OCI-LY3 (cell line): Measurements from ENCODE around the gene CARD6.
"Not testable (repeated sequence)": the region's sequence is repeated elsewhere in the genome, so short reads cannot be mapped to it uniquely, and the experiment has no call there.

Source experiments
- H2AFZ ChIP-seq: fragments of 200-600, 300-600 bp; shearing (Covaris generic); 2 replicates; pipeline ENCODE4 v1.6.0; 2014; ENCODE audit warnings: antibody characterized with exemption, low read depth, low read length
- H3K27ac ChIP-seq: fragments of 200-600, 300-600 bp; sonication (generic); 2 replicates; pipeline ENCODE4 v1.5.1; 2014; ENCODE audit warnings: mild to moderate bottlenecking, low read length, moderate library complexity, mixed read lengths
- H3K27me3 ChIP-seq: fragments of 200-600, 300-600 bp; sonication (generic); 2 replicates; pipeline ENCODE4 v1.6.1; 2014; ENCODE audit warnings: low read depth, low read length, mixed read lengths
- H3K36me3 ChIP-seq: fragments of 200-600, 300-600 bp; sonication (generic); replicated peaks from 2 replicates; pipeline ENCODE3; 2014; ENCODE audit warnings: low read depth, low read length, mixed read lengths
- H3K4me1 ChIP-seq: fragments of 300-600, 200-600 bp; sonication (generic); 2 replicates; pipeline ENCODE4 v1.6.1; 2014; ENCODE audit warnings: low read length, mixed read lengths
- H3K4me2 ChIP-seq: fragments of 200-600, 300-600 bp; sonication (generic); 2 replicates; pipeline ENCODE4 v1.6.1; 2014; ENCODE audit warnings: low read length, mixed read lengths
- H3K4me3 ChIP-seq: fragments of 300-600, 200-600 bp; sonication (generic); 2 replicates; pipeline ENCODE4 v1.5.1; 2014; ENCODE audit warnings: antibody characterized with exemption, mild to moderate bottlenecking, low read length, moderate library complexity
- H3K79me2 ChIP-seq: fragments of 300-600, 200-600 bp; shearing (Covaris generic); 2 replicates; pipeline ENCODE4 v1.6.1; 2014; ENCODE audit warnings: mild to moderate bottlenecking, low read length, mixed read lengths
- H3K9ac ChIP-seq: fragments of 300-600, 200-600 bp; shearing (Covaris generic); 2 replicates; pipeline ENCODE4 v1.6.0; 2014; ENCODE audit warnings: mild to moderate bottlenecking, low read length, moderate library complexity
- H3K9me3 ChIP-seq: fragments of 200-600, 300-600 bp; shearing (Covaris generic); 2 replicates; pipeline ENCODE4 v1.6.1; 2014; ENCODE audit warnings: low read length, mixed read lengths; ENCODE audit not compliant: insufficient read depth
- H4K20me1 ChIP-seq: fragments of 200-600, 300-600 bp; sonication (generic); 2 replicates; pipeline ENCODE4 v1.6.1; 2016; ENCODE audit warnings: low read length, mixed read lengths; ENCODE audit not compliant: insufficient read depth
- EZH2phosphoT487 ChIP-seq: fragments of 200-600 bp; shearing (Covaris generic); IDR thresholded peaks from 2 replicates; pipeline ENCODE4 v1.6.1; 2018; ENCODE audit warnings: antibody characterized with exemption, mixed run types, low read depth
- TF ChIP-seq, protein P1 (sequence below): fragments of 200-600, 300-600 bp; sonication (generic); IDR thresholded peaks from 2 replicates; pipeline ENCODE4 v1.5.1; 2014; ENCODE audit warnings: antibody characterized with exemption, low read length, low read depth

CARD6 gene

DNA sequence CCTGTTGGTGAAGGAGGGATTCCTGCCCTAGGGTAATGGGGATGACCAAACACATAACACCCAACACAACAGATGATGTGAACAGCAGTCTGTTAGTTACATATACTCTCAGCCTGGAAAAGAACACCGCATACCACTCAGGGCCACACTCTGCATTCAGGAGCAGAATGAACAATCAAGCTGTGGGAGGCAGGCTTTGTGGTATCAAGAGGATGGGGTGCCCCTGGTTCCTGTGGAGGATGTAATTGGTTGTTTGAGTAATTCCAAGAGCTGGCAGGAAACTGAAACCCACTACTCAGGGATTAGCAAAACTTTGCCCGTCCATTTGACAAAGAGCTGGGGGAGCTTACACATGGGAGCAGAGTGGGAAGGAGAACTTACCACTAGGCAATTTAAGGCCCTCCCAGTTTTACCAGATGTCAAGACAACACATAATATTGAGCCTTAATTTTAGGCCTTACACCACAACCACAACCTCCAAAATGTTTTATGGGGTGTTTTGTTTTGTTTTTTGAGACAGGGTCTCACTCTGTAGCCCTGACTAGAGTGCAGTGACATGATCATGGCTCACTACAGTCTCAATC is 27.4 kb upstream of the CARD6 start:
- Histone ChIP-seq H3K4me1 (no peaks in the 10 kb centered on the region), H2AFZ (no peak overlapping the region)

DNA sequence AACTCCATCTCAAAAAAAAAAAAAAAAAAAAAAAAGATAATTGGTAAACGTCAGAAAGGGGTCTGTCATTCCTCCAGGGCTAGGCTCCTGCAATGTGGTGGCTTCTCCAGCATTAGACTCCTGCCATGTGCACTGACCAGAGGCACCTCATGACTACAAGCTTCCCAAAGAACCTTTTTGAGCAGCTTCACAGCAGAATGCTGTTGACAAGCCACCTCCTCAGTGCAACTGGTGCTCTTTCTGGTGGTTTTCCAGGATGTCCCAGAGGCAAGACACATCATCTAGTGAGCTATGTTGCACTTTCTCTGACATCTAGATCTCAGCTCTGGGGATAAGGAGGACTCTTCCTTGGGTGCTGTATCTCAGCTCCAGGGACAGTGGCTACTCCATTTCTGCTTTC is 17.7 kb upstream of the CARD6 start:
- H3K9me3 ChIP-seq, result no peaks in the 10 kb centered on the region
- H3K4me3 ChIP-seq, result no peak overlapping the region
- no peak overlapping the region for H2AFZ ChIP-seq
- H4K20me1 ChIP-seq, result peaks cover 26% of the 10 kb centered on the region
- TF ChIP-seq, protein P1, sequence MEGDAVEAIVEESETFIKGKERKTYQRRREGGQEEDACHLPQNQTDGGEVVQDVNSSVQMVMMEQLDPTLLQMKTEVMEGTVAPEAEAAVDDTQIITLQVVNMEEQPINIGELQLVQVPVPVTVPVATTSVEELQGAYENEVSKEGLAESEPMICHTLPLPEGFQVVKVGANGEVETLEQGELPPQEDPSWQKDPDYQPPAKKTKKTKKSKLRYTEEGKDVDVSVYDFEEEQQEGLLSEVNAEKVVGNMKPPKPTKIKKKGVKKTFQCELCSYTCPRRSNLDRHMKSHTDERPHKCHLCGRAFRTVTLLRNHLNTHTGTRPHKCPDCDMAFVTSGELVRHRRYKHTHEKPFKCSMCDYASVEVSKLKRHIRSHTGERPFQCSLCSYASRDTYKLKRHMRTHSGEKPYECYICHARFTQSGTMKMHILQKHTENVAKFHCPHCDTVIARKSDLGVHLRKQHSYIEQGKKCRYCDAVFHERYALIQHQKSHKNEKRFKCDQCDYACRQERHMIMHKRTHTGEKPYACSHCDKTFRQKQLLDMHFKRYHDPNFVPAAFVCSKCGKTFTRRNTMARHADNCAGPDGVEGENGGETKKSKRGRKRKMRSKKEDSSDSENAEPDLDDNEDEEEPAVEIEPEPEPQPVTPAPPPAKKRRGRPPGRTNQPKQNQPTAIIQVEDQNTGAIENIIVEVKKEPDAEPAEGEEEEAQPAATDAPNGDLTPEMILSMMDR, result no peak
- no peak for TF ChIP-seq EZH2phosphoT487
- no peak overlapping the region for H3K27ac ChIP-seq
- H3K4me2 ChIP-seq, result no peak overlapping the region
- H3K27me3 ChIP-seq, result no peaks in the 10 kb centered on the region
- H3K9ac ChIP-seq, result no peak overlapping the region
- no peaks in the 10 kb centered on the region for H3K4me1 ChIP-seq
- 0 out of 2 replicates have a peak, but pooled peaks cover under 1% of the 10 kb centered on the region for H3K79me2 ChIP-seq
- H3K36me3 ChIP-seq, result peaks cover 25% of the 10 kb centered on the region

More for the DNA sequence above, 27.4 kb upstream of the CARD6 start:
- no peaks in the 10 kb centered on the region for H3K36me3 ChIP-seq
- no peak overlapping the region for H3K27ac ChIP-seq
- H3K79me2 ChIP-seq, result no peaks in the 10 kb centered on the region
- no peaks in the 10 kb centered on the region for H4K20me1 ChIP-seq
- H3K9me3 ChIP-seq, result no peaks in the 10 kb centered on the region
- TF ChIP-seq, protein P1, result no peak
- TF ChIP-seq EZH2phosphoT487, result no peak
- no peak overlapping the region for H3K4me2 ChIP-seq
- no peak overlapping the region for H3K9ac ChIP-seq
- H3K4me3 ChIP-seq, result no peak overlapping the region
- H3K27me3 ChIP-seq, result no peaks in the 10 kb centered on the region

DNA sequence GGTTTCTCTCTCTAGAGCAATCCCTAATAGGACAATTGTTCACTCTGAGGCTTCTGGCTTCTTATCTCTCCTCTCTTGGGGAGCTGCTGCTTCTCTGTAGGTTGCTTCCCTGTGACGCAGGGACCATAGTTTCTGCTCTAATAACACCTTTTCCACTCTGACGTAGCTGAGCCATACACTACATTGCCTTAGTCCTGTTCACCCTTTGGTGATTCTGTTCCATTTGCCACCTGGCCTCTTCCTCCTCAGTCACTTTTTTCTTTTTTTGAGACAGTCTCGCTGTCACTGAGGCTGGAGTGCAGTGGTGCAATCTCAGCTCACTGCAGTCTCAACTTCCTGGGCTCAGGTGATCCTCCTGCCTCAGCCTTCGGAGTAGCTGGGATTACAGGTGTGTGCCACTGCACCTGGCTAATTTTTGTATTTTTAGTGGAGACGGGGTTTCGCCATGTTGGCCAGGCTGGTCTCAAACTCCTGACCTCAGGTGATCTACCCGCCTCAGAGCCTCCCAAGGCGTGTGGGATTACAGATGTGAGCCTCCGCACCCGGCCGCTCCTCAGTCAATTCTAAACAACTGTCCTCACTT is 15.6 kb upstream of the CARD6 start:
- peaks cover 41% of the 10 kb centered on the region for H3K36me3 ChIP-seq

DNA sequence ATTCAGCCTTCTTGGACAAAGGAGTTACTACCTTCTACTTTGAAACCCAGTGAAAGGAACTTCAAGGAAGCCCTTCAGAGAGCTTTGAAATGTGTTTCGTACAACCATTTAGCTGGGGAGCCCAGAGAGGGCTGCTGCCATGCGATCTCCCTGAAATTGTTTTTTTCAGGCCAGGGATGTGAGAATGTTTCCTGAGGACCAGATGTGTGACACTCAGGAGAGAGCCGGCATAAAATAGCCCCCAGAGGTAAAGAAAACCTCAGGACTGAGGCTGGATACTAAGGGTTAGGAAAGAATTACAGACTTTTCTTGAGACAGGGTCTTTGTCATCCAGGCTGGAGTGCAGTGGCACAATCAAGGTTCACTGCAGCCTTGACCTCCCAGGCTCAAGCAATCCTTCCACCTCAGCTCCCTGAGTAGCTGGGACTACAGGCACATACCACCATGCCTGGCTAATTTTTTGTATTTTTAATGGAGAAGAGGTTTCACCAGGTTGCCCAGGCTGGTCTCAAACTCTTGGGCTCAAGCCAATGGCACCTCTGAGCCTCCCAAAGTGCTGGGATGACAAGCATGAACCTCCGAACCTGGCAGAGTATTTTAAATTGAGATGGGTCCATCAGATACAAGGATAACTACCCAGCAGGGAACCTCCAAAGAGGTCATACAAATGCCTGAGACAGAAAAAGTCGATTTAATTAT is 14.5 kb upstream of the CARD6 start:
- Histone ChIP-seq H4K20me1 (peaks cover 54% of the 10 kb centered on the region), H3K36me3 (peaks cover 49% of the 10 kb centered on the region), H3K27ac (no peak overlapping the region), H3K9ac (no peak overlapping the region), H3K27me3 (no peaks in the 10 kb centered on the region), H2AFZ (no peak overlapping the region), H3K4me3 (no peak overlapping the region), H3K9me3 (no peaks in the 10 kb centered on the region), H3K4me2 (no peak overlapping the region), H3K79me2 (peaks cover 24% of the 10 kb centered on the region), H3K4me1 (peaks cover 3% of the 10 kb centered on the region)
- no peak for TF ChIP-seq EZH2phosphoT487
- TF ChIP-seq, protein P1, result no peak

More for the DNA sequence above, 15.6 kb upstream of the CARD6 start:
- H3K79me2 ChIP-seq, result peaks cover 14% of the 10 kb centered on the region
- H3K4me2 ChIP-seq, H3K4me1 ChIP-seq, H3K4me3 ChIP-seq, H2AFZ ChIP-seq, H3K9ac ChIP-seq, H3K9me3 ChIP-seq, H3K27ac ChIP-seq, H3K27me3 ChIP-seq: not testable (repeated sequence)
- H4K20me1 ChIP-seq, result peaks cover 43% of the 10 kb centered on the region
